HepG2 (cell line): ENCODE data around the gene RESP18. TPM values are rescaled to one million over a fixed set of nuclear protein-coding genes. Genes with fewer than 3 reads are reported as not detected.

Experiments
- BRCA1 ChIP-seq: sonication (generic); formaldehyde crosslinking; IDR thresholded peaks from 2 replicates; pipeline ENCODE4 v1.4.0; 2020; ENCODE audit warnings: missing genetic modification reagents
- ETV5 ChIP-seq: IDR thresholded peaks from 2 replicates; pipeline ENCODE4 v1.6.1; 2018; ENCODE audit warnings: missing biosample characterization, missing genetic modification reagents, inconsistent platforms, borderline replicate concordance
- FOXJ3 ChIP-seq: sonication (generic); formaldehyde crosslinking; IDR thresholded peaks from 2 replicates; pipeline ENCODE4 v1.4.0; 2020; ENCODE audit warnings: missing genetic modification reagents, mild to moderate bottlenecking, borderline replicate concordance
- HBP1 ChIP-seq: IDR thresholded peaks from 2 replicates; pipeline ENCODE4 v1.6.1; 2016; ENCODE audit warnings: low read depth, control low read depth
- HDAC1 ChIP-seq: sonication (generic); formaldehyde crosslinking; IDR thresholded peaks from 2 replicates; pipeline ENCODE4 v1.5.1; 2020; ENCODE audit warnings: mild to moderate bottlenecking, missing genetic modification reagents
- HHEX ChIP-seq: IDR thresholded peaks from 2 replicates; pipeline ENCODE4 v1.6.1; 2016; ENCODE audit warnings: control low read depth
- KAT2B ChIP-seq: fragments of 150-350 bp; IDR thresholded peaks from 2 replicates; pipeline ENCODE4 v1.6.1; 2014; ENCODE audit warnings: low read depth, low read length, borderline replicate concordance
- MAF1 ChIP-seq: sonication (generic); formaldehyde crosslinking; IDR thresholded peaks from 2 replicates; pipeline ENCODE4 v1.5.0; 2020; ENCODE audit warnings: missing genetic modification reagents, borderline replicate concordance
- MIER2 ChIP-seq: IDR thresholded peaks from 2 replicates; pipeline ENCODE4 v1.6.1; 2016; ENCODE audit warnings: missing biosample characterization, missing genetic modification reagents
- MXD1 ChIP-seq: sonication (generic); formaldehyde crosslinking; IDR thresholded peaks from 2 replicates; pipeline ENCODE4 v1.4.0; 2020; ENCODE audit warnings: mild to moderate bottlenecking, missing genetic modification reagents
- RBM39 ChIP-seq: fragments of 200-400 bp; formaldehyde crosslinking; IDR thresholded peaks from one replicate; pipeline ENCODE4 v1.6.1; 2018; ENCODE audit warnings: antibody characterized with exemption, mild to moderate bottlenecking, low read depth, low read length; ENCODE audit not compliant: poor library complexity, severe bottlenecking
- RFXANK ChIP-seq: IDR thresholded peaks from 2 replicates; pipeline ENCODE4 v1.6.1; 2016
- SP2 ChIP-seq: sonication (generic); formaldehyde crosslinking; IDR thresholded peaks from 2 replicates; pipeline ENCODE4 v1.5.1; 2020; ENCODE audit warnings: mild to moderate bottlenecking, missing genetic modification reagents
- TBP ChIP-seq: sonication (generic); formaldehyde crosslinking; IDR thresholded peaks from 2 replicates; pipeline ENCODE4 v1.5.0; 2020; ENCODE audit warnings: missing genetic modification reagents
- TRAFD1 ChIP-seq: sonication (generic); formaldehyde crosslinking; IDR thresholded peaks from 2 replicates; pipeline ENCODE4 v1.5.1; 2020; ENCODE audit warnings: missing genetic modification reagents, mild to moderate bottlenecking, borderline replicate concordance
- ZFP1 ChIP-seq: IDR thresholded peaks from 2 replicates; pipeline ENCODE4 v1.6.1; 2016
- ZIK1 ChIP-seq: sonication (generic); formaldehyde crosslinking; IDR thresholded peaks from 2 replicates; pipeline ENCODE4 v1.5.0; 2020; ENCODE audit warnings: mild to moderate bottlenecking, low read depth, missing genetic modification reagents, borderline replicate concordance
- ZNF264 ChIP-seq: sonication (generic); formaldehyde crosslinking; IDR thresholded peaks from 2 replicates; pipeline ENCODE4 v1.4.0; 2020; ENCODE audit warnings: missing genetic modification reagents
- ZNF296 ChIP-seq: sonication (generic); formaldehyde crosslinking; conservative IDR thresholded peaks from 2 replicates; pipeline ENCODE4 v1.5.0; 2020; ENCODE audit warnings: mild to moderate bottlenecking, missing genetic modification reagents
- ZNF326 ChIP-seq: sonication (generic); formaldehyde crosslinking; IDR thresholded peaks from 2 replicates; pipeline ENCODE4 v1.4.0; 2020; ENCODE audit warnings: missing genetic modification reagents, borderline replicate concordance
- ZNF484 ChIP-seq: sonication (generic); formaldehyde crosslinking; IDR thresholded peaks from 2 replicates; pipeline ENCODE4 v1.5.1; 2020; ENCODE audit warnings: mild to moderate bottlenecking, low read depth, missing genetic modification reagents, borderline replicate concordance
- ZNF691 ChIP-seq: sonication (generic); formaldehyde crosslinking; IDR thresholded peaks from 2 replicates; pipeline ENCODE4 v1.4.0; 2020; ENCODE audit warnings: missing genetic modification reagents, low read depth, mild to moderate bottlenecking, borderline replicate concordance
- ZNF747 ChIP-seq: sonication (generic); formaldehyde crosslinking; IDR thresholded peaks from 2 replicates; pipeline ENCODE4 v1.8.1; 2023; ENCODE audit warnings: missing genetic modification reagents, mild to moderate bottlenecking, borderline replicate concordance
- ZNF768 ChIP-seq: sonication (generic); formaldehyde crosslinking; IDR thresholded peaks from 2 replicates; pipeline ENCODE4 v1.4.0; 2020; ENCODE audit warnings: missing genetic modification reagents
- ZNF775 ChIP-seq: sonication (generic); formaldehyde crosslinking; IDR thresholded peaks from 2 replicates; pipeline ENCODE4 v1.4.0; 2020; ENCODE audit warnings: missing genetic modification reagents, mild to moderate bottlenecking, moderate library complexity, borderline replicate concordance
- ZSCAN29 ChIP-seq: sonication (generic); formaldehyde crosslinking; conservative IDR thresholded peaks from 2 replicates; pipeline ENCODE4 v1.4.0; 2020; ENCODE audit warnings: mild to moderate bottlenecking, missing genetic modification reagents
- polyA plus RNA-seq, 8 experiments: library from polyadenylated mRNA; depleted of rRNA in 3 of 8; stranded (reverse) in 7 of 8; unstranded in 1 of 8; fragments of >200 nt; fragmentation: Illumina TruSeq in 4 of 8; extraction: Trizol in 4 of 8; gene quantifications; 2 replicates each; pipeline versions ENCODE4 v1.2.1 to v1.2.3, GENCODE V29; 2011 to 2016; ENCODE audit warnings: low read depth in 4 of 8, missing spikeins in 1 of 8, mixed read lengths in 1 of 8; ENCODE audit not compliant: insufficient read depth in 1 of 8
- total RNA-seq, 5 experiments: library from RNA; depleted of rRNA; stranded (reverse); fragments of >200 nt; fragmentation: Illumina TruSeq; extraction: Trizol; gene quantifications; 2 replicates each; pipeline ENCODE4 v1.2.3, GENCODE V29; 2016; ENCODE audit warnings: low read depth in 1 of 5

RESP18 gene
- total and polyA plus RNA-seq, 2 of the 13 experiments (the other 11 are each of a cell fraction or from before 2014, with no cell fraction given): not detected

GRCh38 chr2:219308142-219309101 is 24.1 kb downstream of the RESP18 start (continued):
- TF ChIP-seq ZNF691 (CRISPR knock-in tag) (peak; percentile 59; the same call in 1 of the 2 replicates), MAF1 (peak; percentile 94; the same call in 1 of the 2 replicates), HHEX (CRISPR knock-in tag) (no peak), SP2 (CRISPR knock-in tag) (peak; percentile 55), ZNF747 (peak; percentile 79; the same call in 1 of the 2 replicates), RBM39 (no peak), BRCA1 (peak; percentile 99), KAT2B (no peak), ZNF484 (CRISPR knock-in tag) (peak; percentile 94; the same call in 1 of the 2 replicates), HBP1 (CRISPR knock-in tag) (peak; percentile 98), FOXJ3 (no peak; the same call in 1 of the 2 replicates), ZIK1 (CRISPR knock-in tag) (peak; percentile 90; the same call in 1 of the 2 replicates), ZNF768 (CRISPR knock-in tag) (peak; percentile 86), ZNF775 (CRISPR knock-in tag) (peak; percentile 88), HDAC1 (CRISPR knock-in tag) (0 out of 2 replicates have a peak, but pooled peaks have one; percentile 17), MXD1 (peak; percentile 92), ZNF326 (CRISPR knock-in tag) (no peak), ZNF264 (CRISPR knock-in tag) (peak; percentile 86), TRAFD1 (CRISPR knock-in tag) (no peak), ZNF296 (CRISPR knock-in tag) (peak; percentile 87), ZSCAN29 (CRISPR knock-in tag) (no peak), ZFP1 (peak; percentile 88; the same call in 1 of the 2 replicates), MIER2 (CRISPR knock-in tag) (peak; percentile 100), ETV5 (CRISPR knock-in tag) (peak; percentile 64), RFXANK (CRISPR knock-in tag) (peak; percentile 91; the same call in 1 of the 2 replicates), TBP (CRISPR knock-in tag) (no peak)
